SK-N-SH (cell line): ENCODE results near the gene OXT. TPM values are rescaled to one million over a fixed set of nuclear protein-coding genes. Genes with fewer than 3 reads are reported as not detected.

Source experiments
- CTCF ChIA-PET: fragments of 300-600, 350-600 bp; formaldehyde crosslinking; extraction: SDS; loops from one replicate; lab custom pipeline; 2021; lab: Yijun Ruan, JAX
- POLR2A ChIA-PET: fragments of 350-600 bp; sonication (Branson Sonifier 250); formaldehyde crosslinking; extraction: SDS; loops from one replicate; lab custom pipeline; 2020; ENCODE audit warnings: antibody characterized with exemption, inconsistent platforms; lab: Yijun Ruan, JAX
- DNase-seq: peaks from one replicate; pipeline ENCODE4 v3.0.0; 2012
- H2AFZ ChIP-seq: fragments of 200-600 bp; sonication (generic); 2 replicates; pipeline ENCODE4 v1.8.1; 2016; ENCODE audit warnings: antibody characterized with exemption, mild to moderate bottlenecking, low read depth
- H3F3A ChIP-seq: fragments of 200-600 bp; sonication (generic); replicated peaks from 2 replicates; pipeline ENCODE3; 2016; ENCODE audit warnings: antibody characterized with exemption, mild to moderate bottlenecking; ENCODE audit not compliant: insufficient read depth
- H3K27ac ChIP-seq, 2 experiments: fragments of 200-500 bp in 1 of 2; fragments of 200-600 bp in 1 of 2; sonication (Bioruptor generic) in 1 of 2; sonication (generic), shearing (Covaris generic) in 1 of 2; 2 replicates each; pipeline versions ENCODE4 v1.5.1 to v1.6.1; 2014 to 2016; ENCODE audit warnings: low read depth in 2 of 2, inconsistent platforms in 1 of 2, low read length in 1 of 2, mild to moderate bottlenecking in 1 of 2, mixed read lengths in 1 of 2
- H3K27me3 ChIP-seq: fragments of 200-600 bp; sonication (generic), shearing (Covaris generic); 2 replicates; pipeline ENCODE4 v1.6.1; 2016; ENCODE audit warnings: mixed run types; ENCODE audit not compliant: insufficient read depth
- H3K36me3 ChIP-seq, 2 experiments: fragments of 200-500 bp in 1 of 2; fragments of 200-600 bp in 1 of 2; sonication (Bioruptor generic) in 1 of 2; sonication (generic) in 1 of 2; replicated peaks in 1 of 2; 2 replicates each; pipeline versions ENCODE3 to v1.5.1; 2014 to 2016; ENCODE audit warnings: low read length in 1 of 2, mild to moderate bottlenecking in 1 of 2; ENCODE audit not compliant: insufficient read depth in 2 of 2, control insufficient read depth in 1 of 2
- H3K4me1 ChIP-seq, 2 experiments: fragments of 200-500 bp in 1 of 2; fragments of 200-600 bp in 1 of 2; sonication (Bioruptor generic) in 1 of 2; sonication (generic), shearing (Covaris generic) in 1 of 2; 2 replicates each; pipeline versions ENCODE4 v1.5.1 to v1.6.1; 2014 to 2016; ENCODE audit warnings: low read depth in 1 of 2, low read length in 1 of 2, mixed run types in 1 of 2; ENCODE audit not compliant: insufficient read depth in 2 of 2, control insufficient read depth in 1 of 2
- H3K4me2 ChIP-seq: fragments of 200-600 bp; sonication (generic), shearing (Covaris generic); 2 replicates; pipeline ENCODE4 v1.6.1; 2017; ENCODE audit warnings: mixed run types
- H3K4me3 ChIP-seq, 2 experiments: fragments of 200-500 bp in 1 of 2; fragments of 200-600 bp in 1 of 2; sonication (Bioruptor generic) in 1 of 2; sonication (generic), shearing (Covaris generic) in 1 of 2; 2 replicates each; pipeline versions ENCODE4 v1.5.1 to v1.8.1; 2014 to 2016; ENCODE audit warnings: low read depth in 2 of 2, inconsistent platforms in 1 of 2, low read length in 1 of 2, mild to moderate bottlenecking in 1 of 2, mixed read lengths in 1 of 2, moderate library complexity in 1 of 2
- H3K79me2 ChIP-seq: fragments of 200-600 bp; sonication (generic); 2 replicates; pipeline ENCODE4 v1.8.1; 2017; ENCODE audit warnings: mild to moderate bottlenecking; ENCODE audit not compliant: insufficient read depth
- H3K9ac ChIP-seq: fragments of 200-600 bp; sonication (generic); 2 replicates; pipeline ENCODE4 v1.6.1; 2017; ENCODE audit warnings: mixed run types
- H3K9me2 ChIP-seq: fragments of 200-600 bp; sonication (generic); 2 replicates; pipeline ENCODE4 v1.6.1; 2017; ENCODE audit warnings: mixed run types
- H3K9me3 ChIP-seq: fragments of 200-600 bp; sonication (generic); 2 replicates; pipeline ENCODE4 v1.6.1; 2017; ENCODE audit warnings: mixed run types, mild to moderate bottlenecking, moderate library complexity
- H4K20me1 ChIP-seq: fragments of 200-600 bp; sonication (generic); 2 replicates; pipeline ENCODE4 v1.6.1; 2017; ENCODE audit warnings: mild to moderate bottlenecking, mixed run types; ENCODE audit not compliant: insufficient read depth
- CHD2 ChIP-seq: fragments of 150-350 bp; IDR thresholded peaks from 2 replicates; pipeline ENCODE4 v1.6.1; 2018; ENCODE audit warnings: low read length; ENCODE audit not compliant: partially characterized antibody
- ELF1 ChIP-seq: IDR thresholded peaks from 2 replicates; pipeline ENCODE4 v1.4.0; 2012
- FOSL2 ChIP-seq: IDR thresholded peaks from 2 replicates; pipeline ENCODE4 v1.4.0; 2012; ENCODE audit warnings: low read depth, mild to moderate bottlenecking, moderate library complexity, borderline replicate concordance
- FOXJ3 ChIP-seq: sonication (generic); formaldehyde crosslinking; IDR thresholded peaks from 2 replicates; pipeline ENCODE4 v1.5.1; 2020; ENCODE audit warnings: mild to moderate bottlenecking, missing genetic modification reagents
- GATA2 ChIP-seq: sonication (generic); formaldehyde crosslinking; IDR thresholded peaks from 2 replicates; pipeline ENCODE4 v1.5.0; 2020; ENCODE audit warnings: mild to moderate bottlenecking, missing genetic modification reagents
- MEF2A ChIP-seq: IDR thresholded peaks from 2 replicates; pipeline ENCODE4 v1.4.0; 2012; ENCODE audit warnings: low read depth, borderline replicate concordance
- MXI1 ChIP-seq: IDR thresholded peaks from 2 replicates; pipeline ENCODE4 v1.6.1; 2012; ENCODE audit warnings: mild to moderate bottlenecking, low read depth, low read length, improper control_type of control experiment
- RAD21 ChIP-seq: IDR thresholded peaks from 2 replicates; pipeline ENCODE4 v1.6.1; 2012; ENCODE audit warnings: mild to moderate bottlenecking, low read length
- RCOR1 ChIP-seq: fragments of 150-350 bp; IDR thresholded peaks from 2 replicates; pipeline ENCODE4 v1.6.1; 2017; ENCODE audit warnings: antibody characterized with exemption, low read length
- RFX5 ChIP-seq: IDR thresholded peaks from 2 replicates; pipeline ENCODE4 v1.6.1; 2012; ENCODE audit warnings: mild to moderate bottlenecking, improper control_type of control experiment, low read length
- RXRA ChIP-seq: IDR thresholded peaks from 2 replicates; pipeline ENCODE4 v1.4.0; 2012; ENCODE audit warnings: low read depth, mild to moderate bottlenecking, borderline replicate concordance
- SIN3A ChIP-seq: IDR thresholded peaks from 2 replicates; pipeline ENCODE4 v1.6.1; 2012; ENCODE audit warnings: low read depth, mild to moderate bottlenecking, low read length, moderate library complexity, borderline replicate concordance
- SMC3 ChIP-seq: IDR thresholded peaks from 2 replicates; pipeline ENCODE4 v1.6.1; 2012; ENCODE audit warnings: low read depth, low read length, improper control_type of control experiment
- TCF12 ChIP-seq: IDR thresholded peaks from 2 replicates; pipeline ENCODE4 v1.4.0; 2012
- TEAD4 ChIP-seq: IDR thresholded peaks from 2 replicates; pipeline ENCODE4 v1.4.0; 2012; ENCODE audit warnings: mild to moderate bottlenecking, borderline replicate concordance; ENCODE audit not compliant: insufficient read depth
- YY1 ChIP-seq: IDR thresholded peaks from 2 replicates; pipeline ENCODE4 v1.4.0; 2012; ENCODE audit warnings: low read depth, mild to moderate bottlenecking
- WGBS: methylation state at CpG from one replicate; pipeline ENCODE4 v1.1.6; 2017; ENCODE audit warnings: low lambda C conversion rate; 5-methylcytosine and 5-hydroxymethylcytosine counted together
- polyA plus RNA-seq, 3 experiments: library from polyadenylated mRNA; depleted of rRNA; stranded (reverse); fragments of >200 nt; gene quantifications; 2 replicates each; pipeline ENCODE4 v1.2.3, GENCODE V29; 2012
- TF ChIP-seq, protein P1 (sequence below): IDR thresholded peaks from 2 replicates; pipeline ENCODE4 v1.4.0; 2012; ENCODE audit warnings: low read depth
- TF ChIP-seq, protein P2 (sequence below): IDR thresholded peaks from 2 replicates; pipeline ENCODE4 v1.4.0; 2012; ENCODE audit warnings: low read depth, borderline replicate concordance
- TF ChIP-seq, protein P3 (sequence below): IDR thresholded peaks from 2 replicates; pipeline ENCODE4 v1.6.1; 2012; ENCODE audit warnings: mild to moderate bottlenecking, low read depth, low read length, moderate library complexity

Gene OXT
- polyA plus RNA-seq, 1 of the 3 experiments (the other 2 are of a cell fraction) = not detected

DNA sequence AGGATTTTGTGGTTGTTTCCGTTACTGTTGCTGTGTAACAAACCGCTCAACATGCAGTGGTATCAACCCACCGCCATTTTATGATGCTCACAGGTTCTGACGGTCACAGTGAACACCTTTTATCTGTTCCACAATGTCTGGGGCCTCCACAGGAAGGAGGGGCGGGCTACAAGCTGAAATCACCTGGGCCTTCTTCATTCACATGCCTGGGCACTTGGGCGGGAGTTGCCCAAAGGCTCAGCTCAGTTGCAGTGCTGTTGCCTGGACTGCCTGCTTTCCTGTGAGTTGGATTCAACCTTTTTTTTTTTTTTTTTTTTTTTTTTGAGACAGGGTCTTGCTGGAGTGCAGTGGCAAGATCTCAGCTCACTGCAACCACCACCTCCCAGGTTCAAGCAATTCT, 29.8 kb downstream of the OXT start:
- Histone ChIP-seq H3K79me2 (no peaks in the 10 kb centered on the region), H4K20me1 (no peaks in the 10 kb centered on the region), H3K27ac (no peak overlapping the region), H3K9ac (no peak overlapping the region), H3K4me3 (no peak overlapping the region), H3K4me2 (no peak overlapping the region), H3F3A (no peaks in the 10 kb centered on the region)
- TF ChIP-seq SIN3A = no peak
- no peak for TF ChIP-seq CHD2
- TF ChIP-seq ELF1 = no peak
- no peak for TF ChIP-seq RXRA
- no peak for TF ChIP-seq YY1
- TF ChIP-seq RCOR1 = no peak
- TF ChIP-seq RFX5 = no peak
- no peak for TF ChIP-seq FOSL2
- TF ChIP-seq, protein P1, sequence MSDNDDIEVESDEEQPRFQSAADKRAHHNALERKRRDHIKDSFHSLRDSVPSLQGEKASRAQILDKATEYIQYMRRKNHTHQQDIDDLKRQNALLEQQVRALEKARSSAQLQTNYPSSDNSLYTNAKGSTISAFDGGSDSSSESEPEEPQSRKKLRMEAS = no peak
- no peak for TF ChIP-seq GATA2 (CRISPR knock-in tag)
- no peak for TF ChIP-seq TCF12
- TF ChIP-seq TEAD4 = no peak
- TF ChIP-seq, all 33 proteins: peak for 0
- CTCF ChIA-PET = interaction anchor here (1.1 to 3.5 kb wide), 2 partner anchors 15 to 48 kb away, joined by 4 to 12 read pairs; no protein-coding TSS in a partner anchor
- POLR2A ChIA-PET = no interaction called here
- no peaks in the 10 kb centered on the region for H3K4me1 ChIP-seq
- H2AFZ ChIP-seq = no peak overlapping the region
- no peak for DNase-seq
- no peaks in the 10 kb centered on the region for H3K27me3 ChIP-seq
- H3K9me2 ChIP-seq = no peaks in the 10 kb centered on the region
- H3K36me3 ChIP-seq = no peaks in the 10 kb centered on the region
- 78% methylated on average over 6 of the region's 6 CpGs for WGBS
- H3K9me3 ChIP-seq = no peaks in the 10 kb centered on the region

DNA sequence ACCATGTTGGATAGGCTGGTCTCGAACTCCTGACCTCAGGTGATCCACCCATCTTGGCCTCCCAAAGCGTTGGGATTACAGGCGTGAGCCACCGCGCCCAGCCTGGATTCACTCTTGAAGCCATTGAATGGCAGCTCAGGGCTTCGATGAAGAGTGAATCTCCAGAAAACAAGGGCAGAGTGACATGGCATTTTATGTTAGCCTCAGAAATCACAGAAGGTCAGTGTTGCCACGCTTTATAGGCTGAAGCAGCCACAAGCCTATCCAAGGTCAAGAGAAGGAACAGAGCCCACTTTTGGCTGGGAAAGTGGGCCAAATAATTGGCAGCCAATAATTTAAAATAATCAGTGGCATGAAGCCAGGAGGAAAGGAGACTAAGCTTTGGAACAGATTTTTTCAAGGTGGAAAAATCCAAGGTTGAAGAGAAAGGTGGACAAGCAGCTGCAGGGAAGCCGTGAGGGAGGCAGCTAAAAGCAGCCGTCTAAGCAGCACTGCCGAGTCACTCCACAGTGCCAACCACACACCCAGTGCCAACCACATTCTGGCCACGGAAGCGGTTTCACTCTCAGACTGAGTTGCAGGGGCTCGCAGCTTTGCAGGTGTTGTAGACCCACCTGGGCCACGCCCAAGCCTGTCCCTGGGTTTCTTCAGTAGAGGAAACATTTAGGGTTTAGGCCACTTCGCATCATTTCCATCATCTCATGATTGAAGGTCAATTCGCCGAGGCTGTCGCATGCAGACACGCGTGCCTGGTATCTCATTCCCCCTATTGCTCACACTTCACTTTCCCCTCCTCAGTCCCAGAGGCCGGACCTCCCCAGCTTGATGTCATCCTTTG, 30.5 kb downstream of the OXT start:
- no peak overlapping the region for H3K4me3 ChIP-seq
- no peaks in the 10 kb centered on the region for H3K4me1 ChIP-seq
- no peaks in the 10 kb centered on the region for H4K20me1 ChIP-seq
- no peaks in the 10 kb centered on the region for H3K9me3 ChIP-seq
- no peaks in the 10 kb centered on the region for H3K9me2 ChIP-seq
- no peaks in the 10 kb centered on the region for H3K36me3 ChIP-seq
- H3K79me2 ChIP-seq = no peaks in the 10 kb centered on the region
- ChIA-PET POLR2A (no interaction called here), CTCF (interaction anchor here (0.9 to 3.5 kb wide), 2 partner anchors 10 to 14 kb away, joined by 3 to 12 read pairs; no protein-coding TSS in a partner anchor)
- no peak overlapping the region for H3K27ac ChIP-seq
- no peak overlapping the region for H3K9ac ChIP-seq
- TF ChIP-seq MEF2A (no peak), SMC3 (no peak), RAD21 (no peak), MXI1 (no peak), TCF12 (no peak), TEAD4 (no peak), FOXJ3 (CRISPR knock-in tag) (no peak)
- TF ChIP-seq, protein P2, sequence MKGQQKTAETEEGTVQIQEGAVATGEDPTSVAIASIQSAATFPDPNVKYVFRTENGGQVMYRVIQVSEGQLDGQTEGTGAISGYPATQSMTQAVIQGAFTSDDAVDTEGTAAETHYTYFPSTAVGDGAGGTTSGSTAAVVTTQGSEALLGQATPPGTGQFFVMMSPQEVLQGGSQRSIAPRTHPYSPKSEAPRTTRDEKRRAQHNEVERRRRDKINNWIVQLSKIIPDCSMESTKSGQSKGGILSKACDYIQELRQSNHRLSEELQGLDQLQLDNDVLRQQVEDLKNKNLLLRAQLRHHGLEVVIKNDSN = no peak
- TF ChIP-seq, protein P1 = no peak
- TF ChIP-seq, protein P3, sequence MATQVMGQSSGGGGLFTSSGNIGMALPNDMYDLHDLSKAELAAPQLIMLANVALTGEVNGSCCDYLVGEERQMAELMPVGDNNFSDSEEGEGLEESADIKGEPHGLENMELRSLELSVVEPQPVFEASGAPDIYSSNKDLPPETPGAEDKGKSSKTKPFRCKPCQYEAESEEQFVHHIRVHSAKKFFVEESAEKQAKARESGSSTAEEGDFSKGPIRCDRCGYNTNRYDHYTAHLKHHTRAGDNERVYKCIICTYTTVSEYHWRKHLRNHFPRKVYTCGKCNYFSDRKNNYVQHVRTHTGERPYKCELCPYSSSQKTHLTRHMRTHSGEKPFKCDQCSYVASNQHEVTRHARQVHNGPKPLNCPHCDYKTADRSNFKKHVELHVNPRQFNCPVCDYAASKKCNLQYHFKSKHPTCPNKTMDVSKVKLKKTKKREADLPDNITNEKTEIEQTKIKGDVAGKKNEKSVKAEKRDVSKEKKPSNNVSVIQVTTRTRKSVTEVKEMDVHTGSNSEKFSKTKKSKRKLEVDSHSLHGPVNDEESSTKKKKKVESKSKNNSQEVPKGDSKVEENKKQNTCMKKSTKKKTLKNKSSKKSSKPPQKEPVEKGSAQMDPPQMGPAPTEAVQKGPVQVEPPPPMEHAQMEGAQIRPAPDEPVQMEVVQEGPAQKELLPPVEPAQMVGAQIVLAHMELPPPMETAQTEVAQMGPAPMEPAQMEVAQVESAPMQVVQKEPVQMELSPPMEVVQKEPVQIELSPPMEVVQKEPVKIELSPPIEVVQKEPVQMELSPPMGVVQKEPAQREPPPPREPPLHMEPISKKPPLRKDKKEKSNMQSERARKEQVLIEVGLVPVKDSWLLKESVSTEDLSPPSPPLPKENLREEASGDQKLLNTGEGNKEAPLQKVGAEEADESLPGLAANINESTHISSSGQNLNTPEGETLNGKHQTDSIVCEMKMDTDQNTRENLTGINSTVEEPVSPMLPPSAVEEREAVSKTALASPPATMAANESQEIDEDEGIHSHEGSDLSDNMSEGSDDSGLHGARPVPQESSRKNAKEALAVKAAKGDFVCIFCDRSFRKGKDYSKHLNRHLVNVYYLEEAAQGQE = no peak
- H2AFZ ChIP-seq = no peak overlapping the region
- no peaks in the 10 kb centered on the region for H3F3A ChIP-seq
- H3K27me3 ChIP-seq = no peaks in the 10 kb centered on the region
- DNase-seq = no peak
- WGBS = 93% methylated on average over 19 of the region's 21 CpGs
- no peak overlapping the region for H3K4me2 ChIP-seq
